GM23338 (cell line): ENCODE results near the gene MIR17HG.

Source experiments
- CREB1 ChIP-seq: fragments of 250-450 bp; sonication (Bioruptor Pico); IDR thresholded peaks from 2 replicates; pipeline ENCODE4 v1.5.0; 2020; ENCODE audit warnings: low read depth, mild to moderate bottlenecking, moderate library complexity
- CTCF ChIP-seq, 2 experiments: fragments of 200-600 bp in 1 of 2; sonication (generic) in 1 of 2; conservative IDR thresholded peaks; 2 replicates each; pipeline versions ENCODE4 v1.5.1 to v1.6.1; 2016 to 2017; ENCODE audit warnings: antibody characterized with exemption in 2 of 2, low read depth in 2 of 2, mild to moderate bottlenecking in 2 of 2, moderate library complexity in 1 of 2
- EZH2phosphoT487 ChIP-seq: fragments of 200-600 bp; sonication (generic); IDR thresholded peaks from one replicate; pipeline ENCODE4 v1.8.1; 2018; ENCODE audit warnings: antibody characterized with exemption; ENCODE audit not compliant: unreplicated experiment
- POLR2AphosphoS5 ChIP-seq: IDR thresholded peaks from 2 replicates; pipeline ENCODE4 v1.6.1; 2016; ENCODE audit warnings: antibody characterized with exemption, low read depth

GRCh38 chr13:91305652-91306051 lies 41.8 kb upstream of the MIR17HG start:
- TF ChIP-seq CTCF (conservative IDR thresholded peaks at IDR 0.05; ENCODE audit: low read depth in 2 of 2) (no peak), POLR2AphosphoS5 (no peak), CREB1 (CRISPR knock-in tag) (no peak), EZH2phosphoT487 (no peak)
